Suprapubic skin (tissue), 4 donors: ENCODE data around the gene TAF1D. TPM values are rescaled to one million over a fixed set of nuclear protein-coding genes. Genes with fewer than 3 reads are reported as not detected.

Experiments
- DNase-seq, 2 donors: peaks; one replicate each; pipeline ENCODE4 v3.0.0-alpha.2; 2019; ENCODE audit warnings: low spot score in 2 of 2
- H3K27ac ChIP-seq: fragments of 200-600 bp; sonication (generic); one replicate; pipeline ENCODE4 v1.5.1; 2019
- H3K27me3 ChIP-seq: fragments of 200-600 bp; sonication (generic); one replicate; pipeline ENCODE4 v1.5.1; 2019
- H3K36me3 ChIP-seq: fragments of 200-600 bp; sonication (generic); one replicate; pipeline ENCODE4 v1.5.1; 2019
- H3K4me1 ChIP-seq: fragments of 200-600 bp; sonication (generic); one replicate; pipeline ENCODE4 v1.5.1; 2019
- H3K4me3 ChIP-seq: fragments of 200-600 bp; sonication (generic); one replicate; pipeline ENCODE4 v1.5.1; 2019; ENCODE audit warnings: mild to moderate bottlenecking
- H3K9me3 ChIP-seq: fragments of 200-600 bp; sonication (generic); one replicate; pipeline ENCODE4 v1.5.1; 2019
- CTCF ChIP-seq, 2 donors: fragments of 200-600 bp in 1 of 2; fragments of 450-650 bp in 1 of 2; sonication (generic) in 1 of 2; IDR thresholded peaks; one replicate each; pipeline ENCODE4 v1.5.1; 2016 to 2019; ENCODE audit warnings: antibody characterized with exemption in 2 of 2, mild to moderate bottlenecking in 1 of 2, moderate library complexity in 1 of 2
- EP300 ChIP-seq: sonication (generic); formaldehyde crosslinking; IDR thresholded peaks from one replicate; pipeline ENCODE4 v1.6.1; 2017; ENCODE audit warnings: antibody characterized with exemption
- POLR2A ChIP-seq, 2 donors: fragments of 450-650 bp; IDR thresholded peaks; one replicate each; pipeline ENCODE4 v1.6.1; 2017; ENCODE audit warnings: antibody characterized with exemption in 2 of 2, mild to moderate bottlenecking in 2 of 2, moderate library complexity in 2 of 2
- POLR2AphosphoS5 ChIP-seq, 3 donors: sonication (generic); formaldehyde crosslinking; IDR thresholded peaks; one replicate each; pipeline ENCODE4 v1.6.1; 2017; ENCODE audit warnings: antibody characterized with exemption in 3 of 3
- WGBS: methylation state at CpG from one replicate; pipeline ENCODE4 v1.1.5; 2018; 5-methylcytosine and 5-hydroxymethylcytosine counted together
- total RNA-seq, 4 donors: library from RNA; depleted of rRNA; stranded (reverse); fragments of >200 nt; gene quantifications; one replicate each; pipeline ENCODE4 v1.1.0, GENCODE V29; 2016

TAF1D gene
- total RNA-seq, 4 donors from 2014 or later = 53.5 to 142 (median 81.1) TPM

DNA sequence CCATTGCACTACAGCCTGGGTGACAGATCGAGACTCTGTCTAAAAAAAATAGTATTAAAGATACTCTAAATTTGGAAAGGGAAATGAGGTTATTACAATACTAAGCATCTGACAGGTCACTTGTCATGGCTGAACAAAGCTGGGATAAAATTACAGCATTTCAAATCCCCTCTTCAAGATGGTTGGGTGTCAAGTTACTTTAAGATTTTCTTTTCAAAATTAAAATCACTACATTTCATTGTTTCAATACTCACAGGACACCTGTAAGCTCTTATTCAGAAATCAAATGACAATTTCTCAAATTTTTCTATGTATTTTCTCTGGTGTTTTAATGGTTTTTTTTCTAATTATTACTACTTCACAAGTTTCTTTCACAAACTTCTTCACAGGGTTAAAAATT is 5.7 kb downstream of the TAF1D start:
- DNase-seq = no peak
- H3K4me1 ChIP-seq = peaks cover 49% of the 10 kb centered on the region
- H3K4me3 ChIP-seq = no peak overlapping the region
- no peak overlapping the region for H3K27ac ChIP-seq
- TF ChIP-seq POLR2A (IDR thresholded peaks at IDR 0.05) (no peak), POLR2AphosphoS5 (IDR thresholded peaks at IDR 0.05) (no peak), EP300 (no peak), CTCF (IDR thresholded peaks at IDR 0.05) (no peak)
- peaks cover 77% of the 10 kb centered on the region for H3K36me3 ChIP-seq
- 83% methylated on average over 1 of the region's 1 CpG for WGBS
- H3K9me3 ChIP-seq = no peaks in the 10 kb centered on the region
- no peaks in the 10 kb centered on the region for H3K27me3 ChIP-seq

DNA sequence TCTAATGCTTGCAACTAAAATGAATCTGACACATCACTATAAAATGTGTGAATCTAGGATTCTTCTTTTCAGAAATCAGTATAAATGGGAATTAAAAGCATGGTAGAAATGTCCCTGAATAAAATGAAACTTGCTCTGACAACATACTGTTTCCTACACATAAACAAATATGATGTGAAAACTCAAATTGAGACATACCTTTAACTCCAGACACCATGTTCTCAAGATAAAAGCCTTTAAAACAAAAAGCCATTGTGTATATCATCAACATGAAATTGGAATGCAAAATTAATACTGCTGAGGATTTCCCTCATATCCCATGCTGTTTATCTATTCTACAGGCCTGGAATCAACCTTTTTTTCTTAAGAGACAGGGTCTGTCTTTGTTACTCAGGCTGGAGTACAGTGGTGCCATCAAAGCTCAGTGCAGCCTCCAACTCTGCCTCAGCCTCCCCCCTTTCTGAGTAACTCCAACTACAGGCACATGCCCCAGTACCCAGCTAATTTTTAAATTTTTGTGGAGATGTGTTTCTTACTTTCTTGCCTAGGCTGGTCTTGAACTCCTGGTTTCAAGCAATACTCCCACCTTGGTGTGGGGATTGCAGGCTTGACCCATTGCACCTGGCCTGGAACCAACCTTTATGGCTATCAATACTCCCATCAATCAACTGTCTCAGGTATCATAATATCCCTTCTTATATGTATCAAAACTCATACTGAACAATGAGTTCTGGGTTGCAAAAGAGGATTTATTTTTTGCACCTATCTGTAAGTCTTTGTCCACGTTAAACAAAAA is 6.7 kb downstream of the TAF1D start:
- Histone ChIP-seq H3K27ac (no peak overlapping the region), H3K27me3 (no peaks in the 10 kb centered on the region), H3K36me3 (peaks cover 87% of the 10 kb centered on the region), H3K4me1 (peaks cover 43% of the 10 kb centered on the region), H3K4me3 (no peak overlapping the region), H3K9me3 (no peaks in the 10 kb centered on the region)
- DNase-seq = no peak
- WGBS = 87% methylated on average over 1 of the region's 1 CpG
- no peak for TF ChIP-seq POLR2AphosphoS5 (IDR thresholded peaks at IDR 0.05)
- TF ChIP-seq EP300 = no peak
- no peak for TF ChIP-seq POLR2A (IDR thresholded peaks at IDR 0.05)
- TF ChIP-seq CTCF (IDR thresholded peaks at IDR 0.05) = no peak

- no peak overlapping the region for H3K4me3 ChIP-seq
- no peak overlapping the region for H3K27ac ChIP-seq
- H3K9me3 ChIP-seq = no peaks in the 10 kb centered on the region
- TF ChIP-seq POLR2AphosphoS5 (IDR thresholded peaks at IDR 0.05) = no peak
- TF ChIP-seq CTCF (IDR thresholded peaks at IDR 0.05) = no peak
- no peaks in the 10 kb centered on the region for H3K27me3 ChIP-seq
- peaks cover 99% of the 10 kb centered on the region for H3K36me3 ChIP-seq
- DNase-seq = no peak
- 62% methylated on average over 6 of the region's 6 CpGs for WGBS
- H3K4me1 ChIP-seq = peaks cover 32% of the 10 kb centered on the region
These were observed 7.8 kb downstream of the TAF1D start for GRCh38 chr11:93733474-93733873.

- Histone ChIP-seq H3K27me3 (no peaks in the 10 kb centered on the region), H3K27ac (no peak overlapping the region), H3K4me3 (no peak overlapping the region), H3K4me1 (peaks cover 21% of the 10 kb centered on the region), H3K36me3 (peaks cover 98% of the 10 kb centered on the region), H3K9me3 (no peaks in the 10 kb centered on the region)
- DNase-seq = no peak
- 83% methylated on average over 4 of the region's 4 CpGs for WGBS
- no peak for TF ChIP-seq POLR2AphosphoS5 (IDR thresholded peaks at IDR 0.05)
- no peak for TF ChIP-seq POLR2A (IDR thresholded peaks at IDR 0.05)
- no peak for TF ChIP-seq EP300
- no peak for TF ChIP-seq CTCF (IDR thresholded peaks at IDR 0.05)
These were observed 8.9 kb downstream of the TAF1D start for GRCh38 chr11:93732237-93732892.
